HG02798 (cell line): ENCODE results near the gene OTOS.

Experiments
- ATAC-seq: cut with Tn5 transposase; IDR thresholded peaks from one replicate; pipeline ENCODE4 v1.9.1; 2021; ENCODE audit warnings: mild to moderate bottlenecking; ENCODE audit not compliant: unreplicated experiment, poor library complexity

OTOS gene

GRCh38 chr2:240139011-240139441 is 1.4 kb downstream of the OTOS start:
- ATAC-seq, result no peak

DNA sequence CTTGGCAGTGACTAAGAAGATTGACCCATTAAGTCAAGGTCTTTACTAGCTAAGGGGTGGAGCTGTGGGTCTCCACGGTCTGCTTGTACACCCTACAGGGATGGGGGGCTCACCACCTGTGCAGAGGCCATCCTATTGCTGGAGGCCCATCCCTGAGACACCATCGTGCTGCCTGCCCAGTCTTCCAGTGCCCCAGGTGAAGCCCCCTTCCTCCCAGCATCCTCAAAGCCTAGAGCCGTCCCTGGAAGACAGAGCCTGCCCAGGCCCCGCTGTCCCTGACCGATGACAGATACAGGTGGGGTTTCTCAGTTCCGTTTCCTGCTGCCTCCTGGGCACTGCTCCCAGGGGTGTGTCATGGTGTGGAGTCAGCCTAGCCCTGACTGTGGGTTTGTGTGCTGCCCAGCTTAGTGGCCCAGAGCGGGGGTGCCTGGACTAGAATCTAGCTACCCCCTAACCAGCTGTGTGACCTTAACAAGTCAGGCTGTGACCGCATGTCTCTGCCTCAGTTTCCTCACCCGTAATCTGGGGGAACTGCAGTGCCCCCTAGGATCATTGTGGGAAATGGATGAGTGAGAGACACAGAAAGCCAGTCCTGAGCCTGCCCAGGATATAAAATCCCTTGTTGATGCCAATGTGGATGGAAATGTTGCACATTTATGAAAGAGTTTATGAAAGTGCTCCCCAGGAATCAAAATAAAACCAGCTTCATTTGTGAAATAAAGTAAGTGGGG is 2.0 kb downstream of the OTOS start:
- ATAC-seq, result no peak

DNA sequence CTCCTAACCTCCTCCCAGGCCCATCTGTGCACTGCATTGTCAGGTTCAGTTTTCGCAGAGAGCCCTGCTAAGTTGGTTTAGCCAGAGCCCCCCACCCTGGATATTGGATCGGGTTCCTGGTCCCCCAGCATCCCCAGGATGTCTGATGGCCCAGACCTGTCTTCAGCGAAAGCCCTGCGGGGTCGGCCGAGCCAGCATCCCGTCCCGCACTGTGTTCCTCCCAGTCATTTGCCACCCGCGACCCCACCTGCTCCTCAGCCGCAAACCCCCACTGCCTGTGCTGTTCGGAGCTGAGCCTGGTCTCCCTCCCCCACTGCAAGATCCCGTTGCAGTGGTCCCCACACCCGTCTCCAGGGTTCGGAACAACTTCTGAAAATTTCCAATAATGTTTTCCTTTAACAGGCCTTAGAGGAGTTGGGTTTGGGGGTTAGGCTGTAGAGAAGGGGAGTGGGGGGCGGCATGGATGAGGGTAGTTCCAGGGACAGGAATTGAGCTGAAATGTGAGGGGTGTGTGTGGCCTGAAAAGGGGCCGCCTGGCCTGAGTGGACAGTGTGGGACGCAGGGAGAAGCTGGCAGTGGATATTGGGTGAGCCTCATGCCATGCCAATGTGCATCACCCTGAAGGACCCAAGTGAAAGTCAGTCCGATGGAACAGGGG is 2.7 kb downstream of the OTOS start:
- ATAC-seq, result no peak

DNA sequence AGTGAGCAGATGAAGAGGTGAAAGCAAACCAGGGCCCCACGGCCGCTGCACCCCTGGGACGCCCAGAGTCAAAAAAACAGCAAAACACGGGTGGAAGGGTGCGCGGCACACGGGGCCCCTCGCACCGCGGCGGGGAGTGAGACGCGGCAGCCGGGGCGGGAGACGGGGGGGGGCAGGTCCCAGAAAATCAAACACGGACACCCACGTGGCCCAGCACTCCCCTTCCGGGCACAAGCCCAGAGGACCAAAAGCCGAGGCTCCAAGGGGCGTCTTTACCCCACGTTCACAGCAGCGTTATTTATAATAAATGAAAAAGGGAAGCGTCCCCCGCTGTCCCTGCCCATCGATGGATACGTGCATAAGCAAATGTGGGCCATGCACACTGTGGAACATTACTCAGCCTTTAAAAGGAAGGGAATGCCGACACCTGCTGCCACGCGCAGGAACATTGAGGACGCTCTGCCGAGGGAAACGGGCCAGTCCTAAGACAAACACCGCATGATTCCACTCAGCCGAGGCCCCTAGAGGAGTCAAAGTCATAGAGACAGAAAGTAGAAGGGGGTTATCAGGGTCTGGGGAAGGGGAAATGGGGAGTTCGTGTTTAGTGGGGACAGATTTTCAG is 3.7 kb downstream of the OTOS start:
- peak; percentile 10 for ATAC-seq

- ATAC-seq, result peak; percentile 93
These were observed 4.3 kb downstream of the OTOS start, which contains the start of gene COPS9 for GRCh38 chr2:240136013-240136670. Gene COPS9 (minus strand): TSS chr2:240136305. CDS start chr2:240136284, 21 bp downstream.

GRCh38 chr2:240135706-240136012 is 4.8 kb downstream of the OTOS start:
- ATAC-seq, result no peak

DNA sequence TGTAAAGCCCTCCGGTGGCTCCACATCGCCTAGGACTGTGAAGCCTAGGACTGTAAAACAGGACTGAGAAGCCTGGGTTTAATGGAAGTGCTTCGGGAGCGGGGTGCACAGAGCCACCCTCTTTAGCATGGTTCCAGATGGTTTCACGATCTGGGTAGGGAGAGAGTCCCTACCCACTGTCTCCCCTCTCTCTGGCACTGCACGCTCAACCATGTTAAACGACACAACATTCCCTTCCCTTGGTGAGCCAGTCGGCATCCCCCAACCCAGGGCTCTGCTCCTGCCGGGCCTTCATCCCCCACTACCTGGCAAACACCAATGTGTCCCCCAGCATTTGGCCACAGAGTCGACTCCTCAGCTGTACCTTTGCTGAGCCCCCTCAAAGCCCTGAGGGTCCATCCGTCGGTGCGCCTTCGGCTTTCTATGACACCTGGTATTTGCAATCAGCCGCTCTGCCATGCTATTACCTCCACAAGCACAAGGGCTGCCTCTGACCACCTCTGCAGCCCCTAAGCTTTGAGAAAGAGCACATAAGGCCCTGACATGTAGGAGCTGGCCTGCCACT is 5.4 kb downstream of the OTOS start:
- no peak for ATAC-seq

GRCh38 chr2:240134466-240134865 is 6.0 kb downstream of the OTOS start:
- no peak for ATAC-seq

DNA sequence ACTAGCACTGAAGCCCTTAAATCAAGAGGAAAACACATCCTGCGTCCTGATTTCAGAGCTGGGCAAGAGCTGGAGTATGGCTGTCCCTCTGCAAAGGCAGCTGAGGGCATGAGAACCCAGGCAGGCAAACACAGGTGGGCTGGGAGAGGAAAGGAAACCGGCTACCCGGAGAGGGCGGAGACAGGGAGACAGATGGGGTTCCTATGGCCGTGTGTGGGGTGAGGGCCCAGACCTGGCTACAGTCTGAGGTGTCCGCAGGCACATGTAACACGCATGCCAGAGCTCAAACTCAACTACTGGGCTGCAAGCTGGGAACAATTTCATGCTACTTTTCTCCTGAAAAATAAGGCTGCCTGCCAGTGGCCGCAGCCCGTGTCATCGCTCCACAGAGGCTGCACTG is 7.1 kb downstream of the OTOS start:
- ATAC-seq, result no peak

- ATAC-seq, result no peak
These were observed 7.8 kb downstream of the OTOS start for GRCh38 chr2:240132651-240132980.

DNA sequence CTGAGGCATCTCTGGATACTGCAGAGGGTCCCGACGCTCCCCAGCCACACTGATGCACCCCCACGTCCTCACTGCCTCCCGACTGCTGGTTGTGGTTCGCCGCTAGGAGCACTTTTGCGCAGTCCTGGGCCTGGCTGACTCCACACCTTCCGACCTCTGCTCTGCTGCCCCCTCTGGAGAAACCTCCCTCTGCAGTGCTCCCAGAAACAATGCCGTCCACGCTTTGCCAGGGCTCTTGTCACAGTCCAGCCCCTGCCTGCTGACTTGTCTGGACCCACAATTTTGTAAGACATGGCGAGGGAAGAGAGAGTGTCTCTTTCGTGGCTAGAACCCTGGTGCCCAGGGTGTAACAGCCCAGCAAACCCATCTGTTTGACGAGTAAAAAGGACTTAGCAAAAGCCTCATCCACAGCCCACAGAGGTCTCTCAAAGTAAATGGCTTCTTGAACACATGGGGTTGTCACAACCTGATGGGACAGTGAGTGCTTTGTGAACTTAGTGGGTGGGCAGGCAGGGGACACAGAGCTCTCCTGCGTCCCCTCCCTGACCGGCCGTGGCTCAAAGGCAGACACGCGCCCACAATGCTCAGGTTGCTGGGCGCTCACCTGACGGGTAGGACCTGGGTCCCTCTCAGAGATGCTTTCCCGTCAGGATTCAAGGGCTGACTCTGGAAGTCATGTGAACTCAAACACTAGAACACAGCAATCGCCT is 8.4 kb downstream of the OTOS start:
- no peak for ATAC-seq

DNA sequence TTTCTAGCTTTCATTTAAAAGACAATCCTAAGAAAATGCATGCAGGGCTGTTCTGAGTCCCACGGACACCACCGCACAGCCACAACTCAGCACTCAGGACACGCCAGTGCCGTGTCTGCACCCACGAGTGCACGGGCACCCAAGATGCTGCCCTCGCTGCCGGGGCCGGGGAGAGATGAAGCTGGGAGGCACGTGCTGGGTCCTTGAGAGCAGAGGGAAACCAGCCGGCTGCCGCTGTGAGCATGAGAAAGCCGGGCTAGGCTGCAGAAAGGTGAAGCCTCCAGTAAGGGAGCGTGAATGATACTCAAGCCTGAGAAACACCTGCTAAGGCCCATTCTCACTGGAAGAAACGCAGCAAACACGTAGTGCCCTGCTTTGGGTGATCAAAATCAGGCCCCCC is 9.2 kb downstream of the OTOS start:
- no peak for ATAC-seq

- ATAC-seq, result no peak
These were observed 9.9 kb downstream of the OTOS start for GRCh38 chr2:240130393-240131195.

- no peak for ATAC-seq
These were observed 10.6 kb downstream of the OTOS start for GRCh38 chr2:240129731-240130392.

- no peak for ATAC-seq
These were observed 11.1 kb downstream of the OTOS start for GRCh38 chr2:240129311-240129710.

DNA sequence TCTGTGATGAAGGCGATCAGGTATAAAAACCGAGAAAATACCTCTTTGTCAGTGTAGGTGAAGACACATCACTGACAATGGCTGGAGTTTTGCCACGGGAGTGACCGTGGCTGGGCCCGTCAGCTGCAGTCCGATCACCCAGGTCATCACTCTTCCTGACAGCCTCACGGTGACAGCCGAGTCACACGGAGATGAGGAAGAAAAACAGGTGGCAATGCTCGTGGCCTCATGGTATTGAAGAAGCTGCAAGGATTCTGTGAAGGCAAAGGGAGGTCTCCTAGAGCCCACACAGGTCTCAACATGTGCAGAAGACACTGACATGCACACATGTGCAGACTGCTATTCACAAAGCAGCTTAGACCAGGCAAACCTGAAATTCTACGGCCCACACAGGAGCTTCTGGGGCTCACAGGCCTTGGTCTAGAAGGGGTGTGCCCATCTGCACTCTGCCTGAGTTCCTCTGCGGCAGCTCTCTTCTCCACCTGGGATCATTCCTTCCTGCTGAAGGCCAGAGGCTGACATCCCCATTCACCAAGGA is 11.8 kb downstream of the OTOS start:
- ATAC-seq, result no peak

DNA sequence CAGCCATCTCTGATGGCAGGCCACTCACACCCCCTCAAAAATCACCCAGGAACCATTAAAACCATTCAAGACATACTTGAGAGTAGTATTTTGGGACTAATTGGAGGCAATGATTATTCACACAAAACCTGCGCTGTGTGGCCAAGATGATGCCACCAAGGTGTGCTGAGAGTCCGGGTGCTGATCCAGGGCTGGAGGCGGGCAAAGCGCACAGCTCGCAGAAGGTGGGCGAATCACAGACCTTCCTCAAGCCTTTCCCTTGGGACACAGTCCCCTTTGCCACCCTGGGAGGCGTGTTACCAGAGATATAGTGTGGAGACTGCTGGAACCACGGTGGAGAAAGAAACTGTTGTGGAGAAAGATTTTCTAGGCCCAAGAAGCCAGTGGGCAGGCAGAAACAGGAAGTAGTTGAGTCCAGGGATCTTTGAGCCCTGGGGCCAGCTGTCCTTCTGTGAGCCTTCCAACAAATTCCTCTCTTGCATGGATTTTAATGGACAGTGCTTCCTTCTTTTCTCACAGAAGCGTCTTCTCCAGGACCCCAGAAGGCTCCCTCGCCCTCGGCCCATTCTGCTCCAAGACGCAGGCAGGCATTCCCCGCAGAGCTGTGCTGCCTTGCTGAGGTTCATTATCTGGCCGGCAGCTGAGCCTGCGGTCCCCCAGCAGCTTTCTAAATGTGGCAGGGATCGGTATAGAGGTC is 12.4 kb downstream of the OTOS start:
- no peak for ATAC-seq

DNA sequence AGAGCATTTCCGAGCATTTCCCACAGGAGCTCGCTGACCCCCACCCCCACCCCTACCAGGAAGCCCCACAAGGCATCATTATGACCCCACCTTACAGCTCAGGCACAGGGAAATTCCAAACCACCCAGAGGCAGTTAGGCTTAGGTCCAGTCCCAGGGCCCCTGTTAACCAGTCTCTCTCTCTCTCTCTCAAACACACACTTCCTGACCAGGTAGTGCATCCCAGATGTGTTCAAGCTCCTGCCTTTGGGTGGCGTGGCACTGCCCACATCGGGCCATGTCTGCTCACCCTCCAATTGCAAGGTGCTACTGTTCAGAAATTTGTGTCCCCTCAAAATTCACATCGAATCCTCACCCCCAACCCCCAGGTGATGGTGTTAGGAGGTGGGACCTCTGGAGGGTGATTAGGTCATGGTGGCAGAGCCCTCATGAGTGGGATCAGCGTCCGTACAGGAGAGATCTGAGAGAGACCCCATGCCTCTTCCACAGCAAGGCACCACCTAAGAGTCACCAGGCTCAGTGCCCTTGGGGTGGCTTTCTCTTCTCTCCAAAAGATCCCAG is 13.2 kb downstream of the OTOS start:
- no peak for ATAC-seq
